HG02885 (cell line): ENCODE results near the gene EBLN2.
"Not testable (repeated sequence)": the region's sequence is repeated elsewhere in the genome, so short reads cannot be mapped to it uniquely, and the experiment has no call there.

Source experiments
- ATAC-seq: cut with Tn5 transposase; IDR thresholded peaks from one replicate; pipeline ENCODE4 v1.9.1; 2021; ENCODE audit warnings: mild to moderate bottlenecking; ENCODE audit not compliant: unreplicated experiment, poor library complexity

EBLN2 gene

GRCh38 chr3:73056014-73056844 lies 5.2 kb upstream of the EBLN2 start:
- no peak for ATAC-seq

DNA sequence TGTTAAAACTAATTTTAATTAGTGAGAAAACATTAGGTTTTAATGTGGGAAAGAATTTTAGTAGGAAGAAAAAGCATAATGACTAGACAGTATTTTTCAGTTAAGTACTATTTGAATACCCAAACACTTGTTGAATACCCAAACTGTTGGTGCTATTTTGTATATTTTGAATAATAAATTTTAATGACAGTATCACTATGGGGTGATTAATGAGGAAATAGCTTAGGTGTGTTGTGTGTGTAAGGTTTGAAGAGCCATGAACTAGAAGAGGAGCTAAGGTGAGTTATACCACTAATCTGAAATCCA lies 4.7 kb upstream of the EBLN2 start:
- ATAC-seq = no peak

DNA sequence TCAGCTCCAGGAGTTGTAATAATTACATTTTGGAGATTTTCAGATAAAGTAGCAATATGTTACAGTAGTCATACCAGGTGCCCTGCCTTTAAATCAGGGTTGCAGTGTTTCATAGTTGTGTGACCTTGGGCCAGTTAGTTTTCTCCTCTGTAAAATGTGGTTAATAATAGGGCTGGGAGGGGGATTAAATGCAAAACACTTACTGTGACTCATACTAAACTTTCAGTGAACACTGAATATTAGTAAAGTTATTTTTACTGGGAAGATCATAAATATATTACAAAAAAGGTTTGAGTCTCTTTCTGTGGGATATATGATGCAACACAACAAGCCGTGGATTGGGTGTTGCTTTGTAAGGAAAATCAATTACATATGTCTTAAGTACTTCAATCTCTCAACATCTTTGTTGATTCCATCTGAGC lies 1.1 kb upstream of the EBLN2 start:
- ATAC-seq = no peak

GRCh38 chr3:73066243-73066642 lies 4.8 kb downstream of the EBLN2 start:
- not testable (repeated sequence) for ATAC-seq

DNA sequence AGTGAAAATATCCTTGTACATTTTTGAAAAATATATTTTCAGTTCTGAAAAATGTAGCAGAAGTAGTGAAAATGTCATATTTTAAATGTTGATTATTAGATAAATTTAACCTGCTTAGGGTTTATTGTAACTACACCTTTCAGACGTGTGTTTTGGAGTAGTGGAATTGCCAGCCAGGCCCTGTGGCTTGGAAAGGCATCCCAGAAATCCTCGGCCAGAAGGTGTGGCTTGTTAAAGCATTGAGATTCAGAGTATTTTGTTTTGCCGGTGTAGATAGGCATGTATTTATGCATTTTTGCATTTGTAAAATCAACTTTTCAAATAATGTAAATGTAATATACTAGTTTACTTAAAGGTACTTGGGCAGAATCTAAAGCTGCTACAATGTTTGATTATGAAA lies 7.0 kb downstream of the EBLN2 start:
- ATAC-seq = no peak

DNA sequence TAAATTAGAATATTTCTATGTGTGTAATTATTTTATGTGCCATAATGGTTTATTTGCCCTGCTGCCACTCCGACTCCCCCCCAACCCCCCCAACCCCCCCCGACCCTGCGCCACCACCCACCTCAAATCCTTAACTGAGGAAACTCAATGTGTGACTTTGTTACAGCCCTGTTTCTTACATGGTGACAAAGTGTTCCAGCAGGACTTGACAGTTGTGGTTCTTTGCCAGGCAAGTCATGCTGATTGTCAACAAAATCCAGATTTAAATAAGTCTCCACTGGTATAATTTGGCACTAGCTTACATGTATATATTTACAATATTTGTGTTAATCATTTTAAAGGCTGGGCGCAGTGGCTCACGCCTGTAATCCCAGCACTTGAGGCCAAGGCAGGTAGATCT lies 7.7 kb downstream of the EBLN2 start:
- no peak for ATAC-seq

DNA sequence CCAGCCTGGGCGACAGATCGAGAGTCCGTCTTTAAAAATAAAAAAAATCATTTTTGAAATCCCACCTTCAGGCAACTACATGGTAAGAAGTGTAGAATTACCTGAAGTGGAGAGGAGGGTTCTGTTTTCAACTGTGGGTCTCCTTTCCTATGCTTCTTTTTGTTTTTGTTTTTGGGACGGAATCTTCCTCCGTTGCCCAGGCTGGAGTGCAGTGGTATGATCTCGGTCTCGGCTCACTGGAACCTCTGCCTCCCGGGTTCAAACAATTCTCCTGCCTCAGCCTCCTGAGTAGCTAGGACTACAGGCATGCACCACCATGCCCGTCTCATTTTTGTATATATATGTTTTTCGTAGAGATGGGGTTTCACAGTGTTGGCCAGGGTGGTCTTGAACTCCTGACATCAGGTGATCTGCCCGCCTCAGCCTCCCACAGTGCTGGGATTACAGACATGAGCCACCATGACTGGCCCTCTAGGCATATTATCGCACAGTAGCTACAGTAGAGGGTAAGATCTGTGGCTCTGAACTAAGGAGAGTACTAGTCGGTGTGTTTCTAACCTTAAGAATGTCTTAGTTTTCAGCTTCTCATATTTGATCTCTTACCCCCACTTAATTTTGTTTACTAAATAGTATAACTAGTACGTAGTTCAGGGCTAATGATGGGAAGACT lies 8.5 kb downstream of the EBLN2 start:
- ATAC-seq = no peak

- ATAC-seq = no peak
Observed at GRCh38 chr3:73070675-73071575, 9.5 kb downstream of the EBLN2 start.

DNA sequence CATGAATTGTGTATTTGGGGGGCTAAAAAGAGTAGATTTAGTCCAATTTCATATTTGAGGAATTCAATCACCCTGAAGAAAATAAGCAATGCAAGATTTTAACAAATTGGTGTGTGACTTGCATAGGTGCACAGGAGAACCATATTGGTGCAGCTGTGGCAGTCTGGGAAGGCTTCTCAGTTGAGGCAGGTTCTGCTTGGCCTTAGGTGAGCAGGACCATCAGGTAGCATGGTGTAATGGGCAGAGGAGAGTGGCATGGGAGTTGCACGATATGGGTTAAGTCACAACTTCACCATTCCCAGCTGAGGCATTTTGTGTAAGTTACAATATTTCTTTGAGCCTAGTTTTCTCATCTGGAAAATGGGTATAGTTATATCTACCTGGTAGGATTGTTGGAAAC lies 10.5 kb downstream of the EBLN2 start:
- ATAC-seq = no peak

- ATAC-seq = no peak
Observed at GRCh38 chr3:73072634-73073033, 11.2 kb downstream of the EBLN2 start.

DNA sequence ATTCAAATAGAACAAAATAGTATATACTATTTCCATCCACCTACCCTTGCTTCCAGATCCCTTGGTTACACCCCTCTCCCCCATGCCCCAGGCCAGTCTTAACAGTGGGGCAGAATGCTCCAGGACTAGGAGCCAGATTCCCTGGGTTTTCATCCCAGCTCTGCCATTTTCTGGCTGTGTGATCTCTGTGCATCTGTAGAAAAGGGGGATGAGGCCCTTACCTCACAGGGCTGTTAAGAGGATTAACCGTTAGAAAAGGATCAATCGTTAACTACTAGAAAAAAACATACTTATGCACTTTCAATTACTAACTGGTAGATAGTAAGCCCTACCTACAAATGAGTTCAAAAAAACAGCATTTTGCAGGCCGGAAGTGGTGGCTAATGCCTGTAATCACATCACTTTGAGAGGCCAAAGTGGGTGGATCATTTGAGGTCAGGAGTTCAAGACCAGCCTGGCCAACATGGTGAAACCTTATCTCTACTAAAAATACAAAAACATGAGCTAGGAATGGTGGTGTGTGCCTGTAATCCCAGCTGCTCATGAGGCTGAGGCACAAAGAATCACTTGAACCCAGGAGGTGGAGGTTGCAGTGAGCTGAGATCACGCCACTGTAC lies 11.7 kb downstream of the EBLN2 start:
- ATAC-seq = no peak

- ATAC-seq = no peak
Observed at GRCh38 chr3:73074781-73075180, 13.3 kb downstream of the EBLN2 start.

- ATAC-seq = peak; percentile 87
Observed at GRCh38 chr3:73080216-73080966, 18.9 kb downstream of the EBLN2 start.

GRCh38 chr3:73081140-73081539 lies 19.7 kb downstream of the EBLN2 start:
- no peak for ATAC-seq

GRCh38 chr3:73084170-73084569 lies 22.7 kb downstream of the EBLN2 start:
- no peak for ATAC-seq

DNA sequence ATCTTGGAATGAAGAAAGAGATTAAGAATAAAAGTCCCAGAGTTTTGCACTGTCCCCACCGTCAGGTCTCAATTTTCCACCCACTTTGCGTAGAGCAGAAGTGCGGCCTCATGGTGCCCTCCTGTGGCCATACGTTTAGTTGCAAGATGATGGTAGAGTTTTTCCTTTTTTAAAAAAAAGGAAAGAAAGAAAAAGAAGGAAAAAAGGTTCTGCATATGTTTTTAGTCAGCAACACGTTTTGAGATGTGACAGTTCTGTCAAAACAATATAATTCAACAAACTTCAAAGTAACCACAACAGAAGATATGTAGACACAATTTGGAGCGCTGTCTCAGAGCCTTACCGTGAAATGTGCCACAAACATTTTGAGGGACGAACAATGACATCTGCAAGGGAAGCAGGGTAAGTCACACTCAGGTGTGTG lies 24.6 kb downstream of the EBLN2 start:
- no peak for ATAC-seq

DNA sequence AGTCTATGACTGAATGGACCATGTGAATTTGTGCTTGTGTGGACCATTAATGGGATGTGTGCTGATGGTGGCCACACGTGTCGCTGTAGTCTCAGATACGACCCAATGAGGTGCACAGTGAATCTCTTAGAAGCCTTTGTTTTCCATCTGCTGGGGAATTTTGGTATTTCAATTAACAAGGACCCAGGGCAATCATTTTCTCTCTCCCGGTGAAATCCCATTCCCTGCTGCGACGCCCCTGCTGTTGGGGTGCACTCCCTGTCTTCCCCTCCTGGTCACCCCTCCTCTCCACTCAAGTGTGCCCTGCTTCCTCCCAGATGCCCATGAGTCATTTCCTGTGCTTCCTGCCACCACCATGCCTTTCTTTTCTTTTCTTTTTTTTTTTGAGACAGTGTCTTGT lies 32.7 kb downstream of the EBLN2 start:
- ATAC-seq = peak; percentile 79

DNA sequence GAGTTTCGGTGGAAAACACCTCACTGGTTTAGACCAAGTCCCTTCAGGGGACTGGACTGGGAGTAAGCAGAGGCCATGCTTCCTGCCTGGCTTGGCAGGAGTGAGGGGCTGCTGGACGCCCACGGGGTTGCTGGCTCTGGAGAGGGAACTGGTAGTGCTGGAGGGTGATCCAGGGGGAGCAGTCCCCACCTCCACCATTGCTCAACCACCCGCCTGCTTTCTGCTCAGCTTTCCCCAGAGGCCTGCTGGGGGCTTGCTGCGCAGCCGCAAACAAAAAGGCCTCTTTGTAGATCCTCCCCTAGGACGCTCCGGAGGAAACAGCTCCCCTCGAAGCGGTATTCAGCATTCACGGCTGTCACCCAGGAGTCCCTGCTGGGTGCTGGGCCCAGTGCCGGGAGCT lies 33.5 kb downstream of the EBLN2 start:
- no peak for ATAC-seq

- no peak for ATAC-seq
Observed at GRCh38 chr3:73096169-73096568, 34.7 kb downstream of the EBLN2 start.

DNA sequence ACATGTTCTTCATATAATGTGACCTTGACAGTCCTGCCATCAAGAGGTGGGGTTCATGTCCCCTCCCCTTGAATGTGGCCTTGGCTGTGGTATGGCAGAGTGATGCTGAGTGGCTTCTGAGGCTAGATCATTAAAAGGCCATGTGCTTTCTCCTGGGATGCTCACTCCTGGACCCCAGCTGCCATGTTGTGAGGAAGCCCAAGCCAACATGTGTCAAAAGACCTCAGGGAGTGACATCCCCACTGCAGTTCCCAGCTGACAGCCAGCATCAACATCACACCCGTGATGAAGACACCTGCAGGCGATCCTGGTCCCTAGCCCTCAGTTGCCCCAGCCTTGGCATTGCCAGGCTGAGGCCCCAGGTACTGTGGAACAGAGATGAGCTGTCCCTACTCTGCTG lies 36.6 kb downstream of the EBLN2 start:
- ATAC-seq = no peak
